Thyroid gland (tissue), 4 donors: Measurements from ENCODE around the gene EVA1C. TPM values are rescaled to one million over a fixed set of nuclear protein-coding genes. Genes with fewer than 3 reads are reported as not detected.

Experiments used
- DNase-seq, 2 donors: peaks; one replicate each; pipeline ENCODE4 v3.0.0-alpha.2; 2019
- H3K27ac ChIP-seq, 3 donors: fragments of 200-600 bp; sonication (generic); 1 replicate in 2 of 3; 2 replicates in 1 of 3; pipeline ENCODE4 v1.5.1; 2016 to 2019; ENCODE audit warnings: mild to moderate bottlenecking in 1 of 3, moderate library complexity in 1 of 3
- H3K27me3 ChIP-seq: fragments of 200-600 bp; sonication (generic); one replicate; pipeline ENCODE4 v1.5.1; 2019
- H3K36me3 ChIP-seq, 2 donors: fragments of 200-600 bp; sonication (generic); one replicate each; pipeline ENCODE4 v1.5.1; 2016 to 2019
- H3K4me1 ChIP-seq, 2 donors: fragments of 200-600 bp; sonication (generic); one replicate each; pipeline ENCODE4 v1.5.1; 2017 to 2019
- H3K4me3 ChIP-seq, 3 donors: fragments of 200-600 bp; sonication (generic); replicated peaks in 1 of 3; 1 replicate in 2 of 3; 2 replicates in 1 of 3; pipeline ENCODE4 v1.5.1; 2016; ENCODE audit warnings: mild to moderate bottlenecking in 1 of 3
- H3K9me3 ChIP-seq: fragments of 200-600 bp; sonication (generic); one replicate; pipeline ENCODE4 v1.5.1; 2017
- CTCF ChIP-seq, 6 experiments: fragments of 200-600 bp in 3 of 6; fragments of 450-650 bp in 3 of 6; sonication (generic) in 3 of 6; IDR thresholded peaks; one replicate each; pipeline ENCODE4 v1.5.1; 2016 to 2019; ENCODE audit warnings: antibody characterized with exemption in 6 of 6, mild to moderate bottlenecking in 2 of 6, inconsistent platforms in 1 of 6, moderate library complexity in 1 of 6
- POLR2A ChIP-seq, 2 donors: fragments of 450-650 bp; IDR thresholded peaks; one replicate each; pipeline ENCODE4 v1.6.1; 2017; ENCODE audit warnings: antibody characterized with exemption in 2 of 2, mild to moderate bottlenecking in 2 of 2, moderate library complexity in 1 of 2
- WGBS, 2 donors: methylation state at CpG; one replicate each; pipeline ENCODE4 v1.1.5; 2017; 5-methylcytosine and 5-hydroxymethylcytosine counted together
- intact Hi-C: fragments of 100-400 bp; cut with DNase I; formaldehyde crosslinking; loops from one replicate; pipeline ENCODE4 v1.15.1; 2023
- total RNA-seq, 4 donors: library from RNA; depleted of rRNA; stranded (reverse); fragments of >200 nt; gene quantifications; one replicate each; pipeline ENCODE4 v1.2.3, GENCODE V29; 2016

The EVA1C gene
- total RNA-seq, 4 donors from 2014 or later: 25.4 to 44.6 (median 35.2) TPM

GRCh38 chr21:32484706-32485380, 72.3 kb downstream of the EVA1C start:
- Histone ChIP-seq H3K36me3 (no peaks in the 10 kb centered on the region), H3K4me1 (peaks cover 26% of the 10 kb centered on the region in 2 donors), H3K4me3 (no peak overlapping the region), H3K27me3 (no peaks in the 10 kb centered on the region), H3K9me3 (no peaks in the 10 kb centered on the region), H3K27ac (no peak overlapping the region)
- intact Hi-C loops: no loop called here
- DNase-seq: no peak
- WGBS, 2 donors: 87 to 95% methylated on average over 16 of the region's 16 CpGs
- TF ChIP-seq POLR2A (IDR thresholded peaks at IDR 0.05): no peak
- no peak for TF ChIP-seq CTCF (IDR thresholded peaks at IDR 0.05)

DNA sequence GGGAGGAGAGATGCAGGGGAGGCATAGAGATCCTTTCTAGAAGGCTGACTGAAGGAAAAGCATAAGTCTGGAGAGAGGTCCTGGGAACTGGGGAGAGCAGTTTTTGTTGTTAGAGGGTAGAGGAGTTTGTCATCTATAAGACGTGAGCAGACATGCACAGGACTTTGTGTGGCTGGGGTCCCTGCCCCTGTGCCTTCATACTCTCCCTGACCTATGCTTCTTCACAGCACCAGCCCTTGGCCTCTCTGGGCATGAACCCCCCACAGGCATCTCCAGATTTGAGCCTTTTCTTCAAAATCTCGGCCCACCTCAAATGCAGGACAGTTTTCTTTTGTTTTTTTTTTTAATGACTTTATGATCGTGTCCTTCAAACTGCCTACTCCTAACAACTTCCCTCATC, 79.9 kb downstream of the EVA1C start:
- no peak for TF ChIP-seq CTCF (IDR thresholded peaks at IDR 0.05)
- no peak for TF ChIP-seq POLR2A (IDR thresholded peaks at IDR 0.05)
- WGBS, 2 donors: 84 to 95% methylated on average over 3 of the region's 3 CpGs
- no peaks in the 10 kb centered on the region for H3K9me3 ChIP-seq
- H3K4me3 ChIP-seq: no peak overlapping the region
- no peak for DNase-seq
- intact Hi-C loops: no loop called here
- no peaks in the 10 kb centered on the region for H3K4me1 ChIP-seq
- H3K27ac ChIP-seq: no peak overlapping the region
- no peaks in the 10 kb centered on the region for H3K36me3 ChIP-seq
- H3K27me3 ChIP-seq: no peaks in the 10 kb centered on the region

DNA sequence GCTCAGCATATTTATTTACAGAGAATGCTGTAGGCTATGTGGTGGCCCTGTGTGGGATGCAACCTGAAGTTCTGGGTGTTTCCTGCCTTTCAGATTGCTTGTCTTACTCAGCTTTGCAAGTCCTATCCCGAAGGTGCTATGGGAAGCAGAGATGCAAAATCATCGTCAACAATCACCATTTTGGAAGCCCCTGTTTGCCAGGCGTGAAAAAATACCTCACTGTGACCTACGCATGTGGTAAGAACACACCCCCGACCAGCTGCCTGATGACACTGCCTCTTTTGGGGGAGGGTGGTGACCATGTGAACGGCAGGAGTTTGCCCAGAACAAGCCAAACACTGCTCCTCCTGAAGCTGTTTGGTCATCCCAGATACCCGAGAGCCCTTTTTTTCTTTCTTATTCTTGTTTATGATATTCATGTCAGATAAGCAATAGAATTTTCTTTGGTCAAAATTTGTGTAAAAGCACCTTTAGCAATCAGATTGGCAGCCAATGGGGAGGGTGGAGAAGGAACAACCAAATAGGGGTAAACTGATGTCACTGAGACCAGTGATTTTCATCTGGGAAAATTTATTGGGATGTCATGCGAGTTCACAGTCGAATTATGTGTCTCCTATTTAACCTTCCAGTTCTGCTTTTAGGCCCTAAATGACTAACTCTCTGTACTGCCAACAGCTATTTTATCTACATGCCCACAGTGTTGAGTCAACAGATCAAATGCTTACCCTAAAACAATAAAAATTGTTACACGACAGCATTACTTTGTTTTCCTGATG, 82.6 kb downstream of the EVA1C start:
- H3K9me3 ChIP-seq: no peaks in the 10 kb centered on the region
- no peak for DNase-seq
- no peak for TF ChIP-seq POLR2A (IDR thresholded peaks at IDR 0.05)
- TF ChIP-seq CTCF (IDR thresholded peaks at IDR 0.05): no peak
- no peaks in the 10 kb centered on the region for H3K36me3 ChIP-seq
- H3K4me1 ChIP-seq: peaks cover 0 to 11% of the 10 kb centered on the region in 2 donors
- H3K27me3 ChIP-seq: no peaks in the 10 kb centered on the region
- intact Hi-C loops: no loop called here
- H3K27ac ChIP-seq: no peak overlapping the region
- H3K4me3 ChIP-seq: no peak overlapping the region
- WGBS, 2 donors: 75 to 83% methylated on average over 10 of the region's 10 CpGs

DNA sequence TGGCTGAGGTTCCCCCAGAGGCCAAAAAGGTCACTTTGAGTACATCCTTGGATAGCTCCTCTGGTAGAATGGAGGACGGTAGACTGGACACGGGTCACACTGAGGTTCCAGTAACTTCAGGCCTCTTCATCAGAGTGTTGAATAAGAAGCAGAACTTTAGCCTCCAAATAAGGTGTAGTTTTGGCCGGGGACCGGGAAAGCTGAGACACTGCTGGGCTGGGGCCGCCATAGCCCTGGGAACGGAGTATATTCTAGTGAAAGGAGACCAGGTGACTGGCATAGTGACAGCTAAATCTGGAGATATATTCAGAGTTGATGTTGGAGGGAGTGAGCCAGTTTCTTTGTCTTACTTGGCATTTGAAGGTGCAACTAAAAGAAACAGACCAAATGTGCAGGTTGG, 84.1 kb downstream of the EVA1C start:
- 92 to 94% methylated on average over 6 of the region's 6 CpGs for WGBS, 2 donors

More for the DNA sequence above, 84.1 kb downstream of the EVA1C start:
- no peaks in the 10 kb centered on the region for H3K27me3 ChIP-seq
- no peaks in the 10 kb centered on the region for H3K36me3 ChIP-seq
- H3K4me3 ChIP-seq: no peak overlapping the region
- TF ChIP-seq POLR2A (IDR thresholded peaks at IDR 0.05) (no peak), CTCF (IDR thresholded peaks at IDR 0.05) (no peak)
- DNase-seq: no peak
- H3K9me3 ChIP-seq: no peaks in the 10 kb centered on the region
- peaks cover 0 to 11% of the 10 kb centered on the region in 2 donors for H3K4me1 ChIP-seq
- H3K27ac ChIP-seq: no peak overlapping the region
- intact Hi-C loops: no loop called here
